Stimulated activated CD4-positive, alpha-beta T cell treated with anti-CD3 and anti-CD28 coated beads, Interleukin-1b, Interleukin-23, amount 100 ng/mL, for 1 hour (primary cell): ENCODE results near the gene IQSEC3.

ENCODE experiments used
- DNase-seq, 2 donors: peaks; one replicate each; pipeline ENCODE4 v3.0.0-alpha.2; 2020; ENCODE audit warnings: low read depth in 2 of 2

Gene IQSEC3

GRCh38 chr12:78981-79380 is 12.4 kb downstream of the IQSEC3 start:
- DNase-seq, result no peak

GRCh38 chr12:80681-81190 is 14.2 kb downstream of the IQSEC3 start:
- DNase-seq, result no peak

DNA sequence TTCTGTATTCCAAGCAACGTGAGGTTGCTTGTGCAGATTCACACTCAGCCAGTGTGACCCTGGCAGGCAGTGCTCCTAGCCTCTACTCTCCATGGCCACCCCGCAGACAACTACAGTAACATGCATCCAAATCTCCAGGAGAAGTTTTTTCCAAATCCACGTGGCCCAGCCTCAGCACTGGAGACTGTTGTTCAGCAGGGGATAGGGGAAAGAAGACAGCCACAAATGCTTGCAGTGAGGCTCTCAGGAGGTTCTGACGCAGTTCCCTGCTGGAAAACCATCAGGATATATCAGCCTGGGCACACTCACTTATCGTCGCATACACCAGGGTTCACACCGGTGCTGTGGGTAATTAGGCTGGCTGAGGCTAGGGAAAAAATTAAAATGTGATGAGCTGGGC is 16.2 kb downstream of the IQSEC3 start:
- no peak for DNase-seq

GRCh38 chr12:84056-84455 is 17.5 kb downstream of the IQSEC3 start:
- DNase-seq, result no peak

- DNase-seq, result no peak
These were observed 18.7 kb downstream of the IQSEC3 start for GRCh38 chr12:85191-85666.

GRCh38 chr12:87315-87714 is 20.7 kb downstream of the IQSEC3 start:
- DNase-seq, result no peak

GRCh38 chr12:87856-88255 is 21.3 kb downstream of the IQSEC3 start:
- DNase-seq, result no peak

GRCh38 chr12:89653-90052 is 23.1 kb downstream of the IQSEC3 start:
- DNase-seq, result no peak

GRCh38 chr12:91213-91612 is 24.6 kb downstream of the IQSEC3 start:
- no peak for DNase-seq

DNA sequence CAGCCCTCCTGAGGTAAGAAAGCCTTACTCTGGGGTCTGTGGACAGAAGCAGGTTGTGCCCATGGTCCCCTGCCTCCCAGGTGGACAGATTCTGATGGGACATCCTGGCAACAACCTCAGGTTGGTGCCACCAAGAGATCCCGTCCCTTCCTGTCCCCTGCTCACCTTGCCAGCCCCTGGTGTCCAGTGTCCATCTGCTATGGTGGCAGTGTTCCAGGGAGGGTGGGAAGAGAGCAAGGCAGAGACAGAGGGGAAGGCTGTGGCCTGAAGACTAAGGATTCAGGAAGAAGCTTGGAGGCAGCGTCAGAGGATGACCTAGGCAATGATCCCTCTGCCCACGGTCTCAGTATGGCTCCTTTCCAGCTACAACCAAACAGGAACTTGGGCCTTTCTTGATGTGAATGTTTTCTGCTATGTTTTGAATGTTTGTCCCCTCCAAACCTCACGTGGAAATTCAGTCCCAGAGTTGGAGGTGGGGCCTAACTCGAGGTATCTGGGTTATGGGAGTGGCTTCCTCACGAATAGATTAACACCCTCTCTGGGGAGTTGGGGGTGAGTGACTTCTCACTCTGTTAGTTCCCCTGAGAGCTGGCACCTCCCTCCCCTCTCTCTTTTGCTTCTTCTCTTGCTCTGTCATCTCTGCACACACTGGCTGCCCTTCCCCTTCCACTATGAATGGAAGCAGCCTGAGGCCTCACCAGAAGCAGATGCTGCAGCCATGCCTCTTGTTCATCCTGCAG is 26.9 kb downstream of the IQSEC3 start:
- DNase-seq, result no peak

GRCh38 chr12:96543-96942 is 30.0 kb downstream of the IQSEC3 start:
- DNase-seq, result no peak

DNA sequence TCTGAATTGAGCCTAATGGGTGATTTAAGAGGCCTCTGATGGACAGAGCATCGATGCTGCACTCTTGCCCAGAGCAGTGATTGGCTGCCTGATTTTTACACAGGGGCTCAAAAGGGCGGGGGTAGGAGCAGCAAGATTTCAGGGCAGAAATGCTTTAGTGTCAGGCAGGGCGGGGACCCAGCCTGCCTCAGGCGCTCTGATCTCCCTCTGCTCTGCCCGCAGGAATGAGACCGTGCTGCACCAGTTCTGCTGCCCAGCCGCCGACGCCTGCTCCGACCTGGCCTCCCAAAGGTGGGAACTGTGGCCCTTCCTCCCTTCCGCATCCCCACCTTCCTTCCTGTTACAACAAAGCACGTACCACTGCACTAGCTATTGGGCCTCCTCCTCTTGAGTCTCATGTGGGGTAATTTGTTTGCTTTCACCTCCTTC is 32.4 kb downstream of the IQSEC3 start:
- DNase-seq, result no peak

- no peak for DNase-seq
These were observed 33.0 kb downstream of the IQSEC3 start for GRCh38 chr12:99605-100004.

GRCh38 chr12:101969-102878 is 35.7 kb downstream of the IQSEC3 start:
- DNase-seq, result no peak

GRCh38 chr12:102879-103168 is 36.3 kb downstream of the IQSEC3 start:
- DNase-seq, result no peak

- DNase-seq, result no peak
These were observed 36.8 kb downstream of the IQSEC3 start for GRCh38 chr12:103169-103981.

DNA sequence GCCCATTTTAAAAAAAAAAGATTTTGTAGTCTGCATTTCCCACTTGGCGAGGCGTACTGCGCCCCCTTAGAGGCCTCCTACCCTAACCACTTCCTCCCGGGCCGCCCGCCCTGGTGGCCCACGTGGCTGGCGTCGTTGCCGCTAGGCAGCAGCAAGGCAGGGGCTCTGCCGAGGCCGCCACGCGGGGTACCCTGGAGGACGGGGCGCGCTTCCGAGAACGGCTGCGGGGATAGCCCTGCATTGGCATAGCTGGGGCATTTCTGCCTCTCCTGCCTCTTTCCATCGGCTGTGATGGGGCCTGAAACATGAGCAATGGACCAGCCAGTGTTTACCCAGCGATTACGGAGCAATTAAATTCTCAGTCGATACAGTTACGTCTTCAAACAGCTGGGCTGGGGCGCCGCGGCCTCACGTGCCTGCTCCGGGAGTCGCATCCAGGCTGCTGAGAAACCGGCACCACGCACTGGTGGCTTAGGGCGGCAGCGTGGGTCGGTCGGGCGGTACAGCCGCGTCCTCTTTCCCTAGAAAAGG is 38.0 kb downstream of the IQSEC3 start:
- DNase-seq, result no peak

DNA sequence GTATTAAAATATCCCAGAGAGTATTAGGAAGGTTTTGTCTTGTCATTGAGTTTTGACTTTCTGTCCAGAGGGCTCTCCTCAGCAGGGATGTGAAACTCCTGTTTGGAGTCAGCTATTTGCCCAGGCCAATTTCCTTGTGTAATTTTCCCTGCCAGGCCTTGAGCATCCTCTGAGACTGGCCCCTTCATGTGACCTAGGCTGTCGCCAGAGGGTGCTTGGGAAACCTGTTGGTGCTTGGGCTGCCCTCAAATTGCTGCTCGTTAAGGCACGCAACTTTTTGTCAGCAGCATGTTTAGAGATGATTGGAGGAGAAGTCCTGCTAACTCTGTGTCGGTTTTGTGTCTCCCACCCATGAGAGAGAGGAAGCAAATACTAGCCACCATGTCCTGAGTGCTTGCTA is 39.1 kb downstream of the IQSEC3 start:
- DNase-seq, result no peak

- no peak for DNase-seq
These were observed 39.6 kb downstream of the IQSEC3 start for GRCh38 chr12:106118-106591.

- no peak for DNase-seq
These were observed 42.0 kb downstream of the IQSEC3 start for GRCh38 chr12:108594-108993.

DNA sequence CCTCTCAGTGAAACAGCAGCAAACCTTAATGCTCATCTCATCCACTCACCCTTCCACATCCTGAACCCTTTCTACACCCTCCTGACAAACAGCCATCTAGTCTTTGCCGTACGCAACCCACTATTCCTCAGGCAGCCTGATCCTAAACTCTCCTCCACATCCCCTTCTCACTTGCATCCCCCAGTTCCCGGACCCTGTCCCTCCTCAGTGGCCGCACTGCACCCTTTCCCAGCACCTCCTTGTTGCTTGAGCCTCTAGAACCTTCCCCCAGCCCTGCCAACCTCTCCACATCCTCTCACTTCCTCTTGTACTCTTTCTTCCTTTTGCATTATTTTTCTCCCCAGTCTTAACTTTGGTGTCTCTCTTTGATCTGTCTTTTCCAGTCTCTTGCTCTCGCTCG is 42.9 kb downstream of the IQSEC3 start:
- no peak for DNase-seq

GRCh38 chr12:109872-110271 is 43.3 kb downstream of the IQSEC3 start:
- no peak for DNase-seq
